Activated B cell treated with CpG ODN at 0.5 μM for 24 hours (primary cell): ENCODE data around the gene CCDC136. TPM values are rescaled to one million over a fixed set of nuclear protein-coding genes. Genes with fewer than 3 reads are reported as not detected.
A peak's percentile ranks its signal among the peaks of the same experiment; 100 is the strongest.

Experiments
- ATAC-seq: fragments of 200-7000 bp; cut with Tn5 transposase; one replicate; pipeline ENCODE4 v1.10.0; 2021; ENCODE audit warnings: low read depth, mild to moderate bottlenecking, moderate library complexity
- CTCF ChIA-PET: fragments of 350-600 bp; sonication (Branson Sonifier 250); formaldehyde crosslinking; loops from one replicate; lab custom pipeline; 2021; ENCODE audit warnings: antibody characterized with exemption; lab: Charles Lee
- POLR2A ChIA-PET: fragments of 350-600 bp; sonication (Branson Sonifier 250); formaldehyde crosslinking; loops from one replicate; lab custom pipeline; 2021; ENCODE audit warnings: antibody characterized with exemption; lab: Charles Lee
- DNase-seq: peaks from one replicate; pipeline ENCODE4 v3.0.0; 2022
- H3K27ac Mint-ChIP-seq: one replicate; pipeline ENCODE4 v1.8.0; 2020; ENCODE audit warnings: mixed read lengths
- H3K27me3 Mint-ChIP-seq: one replicate; pipeline ENCODE4 v1.8.0; 2021; ENCODE audit warnings: mixed read lengths
- H3K36me3 Mint-ChIP-seq: one replicate; pipeline ENCODE4 v1.8.0; 2021; ENCODE audit warnings: low read depth, mixed read lengths
- H3K4me1 Mint-ChIP-seq: one replicate; pipeline ENCODE4 v1.8.0; 2021; ENCODE audit warnings: mixed read lengths
- H3K4me3 Mint-ChIP-seq: one replicate; pipeline ENCODE4 v1.8.0; 2020; ENCODE audit warnings: mild to moderate bottlenecking, mixed read lengths
- H3K9me3 Mint-ChIP-seq: one replicate; pipeline ENCODE4 v1.8.0; 2020; ENCODE audit warnings: mixed read lengths
- CTCF ChIP-seq: fragments of 200-600 bp; IDR thresholded peaks from one replicate; pipeline ENCODE4 v1.8.0; 2022; ENCODE audit warnings: antibody characterized with exemption, mild to moderate bottlenecking
- intact Hi-C: fragments of 100-400 bp; cut with micrococcal nuclease; formaldehyde crosslinking; loops from one replicate; pipeline ENCODE4 v1.15.1; 2024
- total RNA-seq: library from RNA; stranded (reverse); gene quantifications from 2 replicates; pipeline ENCODE4 v1.2.3, GENCODE V29; 2022

CCDC136 gene
- total RNA-seq, 1 donor from 2014 or later = 5.1 TPM

DNA sequence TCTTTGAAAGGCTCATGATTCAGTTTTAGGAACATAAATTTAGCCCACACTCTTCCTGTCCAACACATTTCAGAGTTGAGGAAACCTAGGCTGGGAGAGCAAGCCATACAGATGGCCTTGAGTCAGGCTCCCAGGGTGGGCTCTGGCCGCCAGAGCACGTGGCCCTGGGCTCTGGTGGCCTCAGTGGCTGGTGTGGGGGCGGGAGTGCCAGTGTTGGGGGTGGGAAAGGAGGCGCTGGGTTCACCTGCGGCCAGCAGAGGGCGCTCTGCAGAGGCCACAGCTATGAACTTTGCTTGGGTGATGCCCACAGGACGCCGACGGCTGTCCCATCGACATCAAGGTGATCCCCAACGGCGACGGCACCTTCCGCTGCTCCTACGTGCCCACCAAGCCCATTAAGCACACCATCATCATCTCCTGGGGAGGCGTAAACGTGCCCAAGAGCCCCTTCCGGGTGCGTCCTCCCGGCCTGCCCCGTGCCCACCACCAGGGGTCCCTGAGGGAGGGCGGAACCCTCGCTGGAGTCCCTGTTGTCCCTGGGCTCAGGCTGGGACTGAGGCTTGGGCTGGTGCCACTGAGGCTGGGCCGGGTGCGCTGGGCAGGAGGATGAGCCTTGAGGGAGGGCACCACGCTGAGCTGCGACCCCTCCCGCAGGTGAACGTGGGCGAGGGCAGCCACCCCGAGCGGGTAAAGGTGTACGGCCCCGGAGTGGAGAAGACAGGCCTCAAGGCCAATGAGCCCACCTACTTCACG, 50.3 kb downstream of the CCDC136 start:
- Mint-ChIP-seq H3K27ac (no peak overlapping the region), H3K4me1 (peaks cover 4% of the 10 kb centered on the region), H3K36me3 (no peaks in the 10 kb centered on the region), H3K9me3 (no peaks in the 10 kb centered on the region), H3K27me3 (peaks cover 2% of the 10 kb centered on the region), H3K4me3 (no peak overlapping the region)
- intact Hi-C loops = loop anchor here (1.0 to 5.0 kb wide), 3 partner anchors 41 to 370 kb away; no protein-coding TSS in a partner anchor
- DNase-seq = peak; percentile 49
- POLR2A ChIA-PET = interaction anchor here (0.5 to 0.7 kb wide), 2 partner anchors 18 to 429 kb away, joined by 4 to 5 read pairs; no protein-coding TSS in a partner anchor
- ATAC-seq = peak; percentile 67
- CTCF ChIA-PET = interaction anchor here (1.0 to 1.6 kb wide), 4 partner anchors 20 to 368 kb away, joined by 3 to 13 read pairs (median 5); partner anchors contain the start of gene ATP6V1F
- peak; percentile 29 for TF ChIP-seq CTCF

- H3K27me3 Mint-ChIP-seq = peaks cover 2% of the 10 kb centered on the region
- no peak overlapping the region for H3K27ac Mint-ChIP-seq
- no peak for TF ChIP-seq CTCF
- no peak overlapping the region for H3K4me3 Mint-ChIP-seq
- no peaks in the 10 kb centered on the region for H3K9me3 Mint-ChIP-seq
- ATAC-seq (no peak), DNase-seq (no peak)
- CTCF ChIA-PET = interaction anchor here (1.0 to 1.6 kb wide), 5 partner anchors 20 to 367 kb away, joined by 3 to 13 read pairs (median 4); partner anchors contain the start of gene ATP6V1F
- H3K36me3 Mint-ChIP-seq = no peaks in the 10 kb centered on the region
- intact Hi-C loops = loop anchor here (1.0 to 5.0 kb wide), 3 partner anchors 40 to 369 kb away; no protein-coding TSS in a partner anchor
- H3K4me1 Mint-ChIP-seq = peaks cover 4% of the 10 kb centered on the region
- POLR2A ChIA-PET = interaction anchor here (0.7 kb wide), 1 partner anchor 17 kb away, joined by 4 read pairs; no protein-coding TSS in a partner anchor
Measured at GRCh38 chr7:128842674-128843641, 51.2 kb downstream of the CCDC136 start.

- no peak for ATAC-seq
- H3K4me1 Mint-ChIP-seq = peaks cover 4% of the 10 kb centered on the region
- ChIA-PET CTCF (interaction anchor here (0.6 to 1.1 kb wide), 2 partner anchors 17 to 39 kb away, joined by 3 to 4 read pairs; no protein-coding TSS in a partner anchor), POLR2A (no interaction called here)
- no peak for DNase-seq
- intact Hi-C loops = loop anchor here (5.0 kb wide), 1 partner anchor 368 kb away; no protein-coding TSS in a partner anchor
- peaks cover 2% of the 10 kb centered on the region for H3K27me3 Mint-ChIP-seq
- no peak for TF ChIP-seq CTCF
- no peak overlapping the region for H3K4me3 Mint-ChIP-seq
- H3K27ac Mint-ChIP-seq = no peak overlapping the region
- no peaks in the 10 kb centered on the region for H3K9me3 Mint-ChIP-seq
- H3K36me3 Mint-ChIP-seq = no peaks in the 10 kb centered on the region
Measured at GRCh38 chr7:128843938-128844621, 52.3 kb downstream of the CCDC136 start.

DNA sequence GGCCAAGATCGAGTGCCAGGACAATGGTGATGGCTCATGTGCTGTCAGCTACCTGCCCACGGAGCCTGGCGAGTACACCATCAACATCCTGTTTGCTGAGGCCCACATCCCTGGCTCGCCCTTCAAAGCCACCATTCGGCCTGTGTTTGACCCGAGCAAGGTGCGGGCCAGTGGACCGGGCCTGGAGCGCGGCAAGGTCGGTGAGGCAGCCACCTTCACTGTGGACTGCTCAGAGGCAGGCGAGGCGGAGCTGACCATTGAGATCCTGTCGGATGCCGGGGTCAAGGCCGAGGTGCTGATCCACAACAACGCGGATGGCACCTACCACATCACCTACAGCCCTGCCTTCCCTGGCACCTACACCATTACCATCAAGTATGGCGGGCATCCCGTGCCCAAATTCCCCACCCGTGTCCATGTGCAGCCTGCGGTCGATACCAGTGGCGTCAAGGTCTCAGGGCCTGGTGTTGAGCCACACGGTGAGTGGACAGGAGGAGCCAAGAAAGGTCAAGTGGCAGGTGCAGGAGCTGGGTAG, 53.1 kb downstream of the CCDC136 start:
- TF ChIP-seq CTCF = no peak
- H3K9me3 Mint-ChIP-seq = no peaks in the 10 kb centered on the region
- ChIA-PET POLR2A (no interaction called here), CTCF (no interaction called here)
- no peak overlapping the region for H3K4me3 Mint-ChIP-seq
- no peak for ATAC-seq
- H3K27me3 Mint-ChIP-seq = peaks cover 2% of the 10 kb centered on the region
- intact Hi-C loops = loop anchor here (5.0 kb wide), 1 partner anchor 367 kb away; no protein-coding TSS in a partner anchor
- no peak overlapping the region for H3K27ac Mint-ChIP-seq
- peaks cover 4% of the 10 kb centered on the region for H3K4me1 Mint-ChIP-seq
- no peaks in the 10 kb centered on the region for H3K36me3 Mint-ChIP-seq
- DNase-seq = no peak
